Endothelial cell (in vitro differentiated cells): ENCODE data around the gene ADCY3. TPM values are rescaled to one million over a fixed set of nuclear protein-coding genes. Genes with fewer than 3 reads are reported as not detected.

Source experiments
- DNase-seq: peaks from one replicate; pipeline ENCODE4 v3.0.0; 2021; ENCODE audit warnings: low spot score
- H3K27ac Mint-ChIP-seq: one replicate; pipeline ENCODE4 v1.8.0; 2021; ENCODE audit warnings: mixed read lengths, inconsistent platforms; ENCODE audit not compliant: unreplicated experiment
- H3K27me3 Mint-ChIP-seq: one replicate; pipeline ENCODE4 v1.8.0; 2021; ENCODE audit warnings: mild to moderate bottlenecking, moderate library complexity, mixed read lengths, inconsistent platforms; ENCODE audit not compliant: unreplicated experiment
- H3K36me3 Mint-ChIP-seq: one replicate; pipeline ENCODE4 v1.8.0; 2021; ENCODE audit warnings: mild to moderate bottlenecking, low read depth, mixed read lengths, inconsistent platforms; ENCODE audit not compliant: unreplicated experiment
- H3K4me1 Mint-ChIP-seq: one replicate; pipeline ENCODE4 v1.8.0; 2021; ENCODE audit warnings: mild to moderate bottlenecking, mixed read lengths, inconsistent platforms; ENCODE audit not compliant: unreplicated experiment
- H3K4me3 Mint-ChIP-seq: one replicate; pipeline ENCODE4 v1.8.0; 2021; ENCODE audit warnings: mild to moderate bottlenecking, mixed read lengths, inconsistent platforms; ENCODE audit not compliant: unreplicated experiment
- H3K9me3 Mint-ChIP-seq: one replicate; pipeline ENCODE4 v1.8.0; 2021; ENCODE audit warnings: mixed read lengths, inconsistent platforms; ENCODE audit not compliant: unreplicated experiment
- total RNA-seq: library from RNA; stranded (reverse); fragmentation: NEBNext Ultra II Directional; extraction: Animal tissue kit (Norgen Biotek cat#: 25700); gene quantifications from one replicate; pipeline ENCODE4 v1.2.1, GENCODE V29; 2021; ENCODE audit not compliant: unreplicated experiment
- TF ChIP-seq, protein P1 (sequence below): fragments of 200-600 bp; sonication (generic); IDR thresholded peaks from one replicate; pipeline ENCODE4 v1.5.0; 2021; ENCODE audit warnings: antibody characterized with exemption; ENCODE audit not compliant: unreplicated experiment

ADCY3 gene
- total RNA-seq, 1 donor from 2014 or later = 88.0 TPM

DNA sequence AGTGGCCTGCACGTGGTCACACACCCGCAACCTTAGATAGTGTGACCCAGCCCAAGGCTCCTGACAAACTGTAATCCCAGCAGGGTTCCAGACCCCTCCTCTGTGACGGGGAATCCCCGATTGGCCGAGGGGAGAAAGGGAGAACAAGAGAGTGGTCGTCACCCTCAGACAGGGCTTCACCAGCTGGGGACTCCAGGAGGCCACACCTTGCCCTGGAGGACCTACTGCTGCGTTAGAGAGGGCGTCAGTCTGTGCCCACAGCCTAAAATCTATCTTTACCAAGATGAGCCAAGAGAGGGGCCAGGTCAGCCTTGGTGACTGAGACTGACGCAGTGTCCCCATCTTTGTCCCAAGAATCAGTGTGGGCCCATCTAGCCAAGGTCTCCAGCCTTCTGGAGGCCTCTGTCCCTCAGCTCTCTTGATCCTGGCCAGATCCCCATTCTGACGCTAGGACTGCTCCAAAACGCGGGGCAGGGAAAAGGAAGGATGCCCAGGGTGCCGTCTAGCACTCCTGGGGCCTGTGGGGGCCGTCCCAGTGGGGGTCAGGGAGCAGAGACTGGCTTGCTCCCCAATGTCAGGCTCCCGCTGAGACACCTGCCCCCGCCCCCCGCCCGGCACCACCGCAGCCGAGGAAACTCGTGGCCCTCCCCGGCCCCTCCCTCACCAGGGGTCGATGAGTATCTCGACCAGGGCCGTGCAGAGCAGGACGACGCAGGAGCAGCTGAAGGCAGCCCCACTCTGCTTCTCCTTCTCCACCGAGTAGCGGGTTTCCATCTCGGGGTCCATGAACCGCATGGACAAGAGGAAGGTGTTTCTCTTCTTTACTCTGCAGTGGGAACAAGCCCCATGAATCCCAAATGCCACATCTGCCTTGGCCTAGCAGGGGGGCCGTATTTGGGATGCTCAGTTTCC lies 86.0 kb downstream of the ADCY3 start:
- Mint-ChIP-seq H3K4me3 (no peak overlapping the region), H3K27ac (no peak overlapping the region), H3K36me3 (peaks cover 42% of the 10 kb centered on the region), H3K27me3 (peaks cover 15% of the 10 kb centered on the region), H3K9me3 (no peaks in the 10 kb centered on the region), H3K4me1 (peaks cover 3% of the 10 kb centered on the region)
- TF ChIP-seq, protein P1, sequence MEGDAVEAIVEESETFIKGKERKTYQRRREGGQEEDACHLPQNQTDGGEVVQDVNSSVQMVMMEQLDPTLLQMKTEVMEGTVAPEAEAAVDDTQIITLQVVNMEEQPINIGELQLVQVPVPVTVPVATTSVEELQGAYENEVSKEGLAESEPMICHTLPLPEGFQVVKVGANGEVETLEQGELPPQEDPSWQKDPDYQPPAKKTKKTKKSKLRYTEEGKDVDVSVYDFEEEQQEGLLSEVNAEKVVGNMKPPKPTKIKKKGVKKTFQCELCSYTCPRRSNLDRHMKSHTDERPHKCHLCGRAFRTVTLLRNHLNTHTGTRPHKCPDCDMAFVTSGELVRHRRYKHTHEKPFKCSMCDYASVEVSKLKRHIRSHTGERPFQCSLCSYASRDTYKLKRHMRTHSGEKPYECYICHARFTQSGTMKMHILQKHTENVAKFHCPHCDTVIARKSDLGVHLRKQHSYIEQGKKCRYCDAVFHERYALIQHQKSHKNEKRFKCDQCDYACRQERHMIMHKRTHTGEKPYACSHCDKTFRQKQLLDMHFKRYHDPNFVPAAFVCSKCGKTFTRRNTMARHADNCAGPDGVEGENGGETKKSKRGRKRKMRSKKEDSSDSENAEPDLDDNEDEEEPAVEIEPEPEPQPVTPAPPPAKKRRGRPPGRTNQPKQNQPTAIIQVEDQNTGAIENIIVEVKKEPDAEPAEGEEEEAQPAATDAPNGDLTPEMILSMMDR = no peak
- no peak for DNase-seq

DNA sequence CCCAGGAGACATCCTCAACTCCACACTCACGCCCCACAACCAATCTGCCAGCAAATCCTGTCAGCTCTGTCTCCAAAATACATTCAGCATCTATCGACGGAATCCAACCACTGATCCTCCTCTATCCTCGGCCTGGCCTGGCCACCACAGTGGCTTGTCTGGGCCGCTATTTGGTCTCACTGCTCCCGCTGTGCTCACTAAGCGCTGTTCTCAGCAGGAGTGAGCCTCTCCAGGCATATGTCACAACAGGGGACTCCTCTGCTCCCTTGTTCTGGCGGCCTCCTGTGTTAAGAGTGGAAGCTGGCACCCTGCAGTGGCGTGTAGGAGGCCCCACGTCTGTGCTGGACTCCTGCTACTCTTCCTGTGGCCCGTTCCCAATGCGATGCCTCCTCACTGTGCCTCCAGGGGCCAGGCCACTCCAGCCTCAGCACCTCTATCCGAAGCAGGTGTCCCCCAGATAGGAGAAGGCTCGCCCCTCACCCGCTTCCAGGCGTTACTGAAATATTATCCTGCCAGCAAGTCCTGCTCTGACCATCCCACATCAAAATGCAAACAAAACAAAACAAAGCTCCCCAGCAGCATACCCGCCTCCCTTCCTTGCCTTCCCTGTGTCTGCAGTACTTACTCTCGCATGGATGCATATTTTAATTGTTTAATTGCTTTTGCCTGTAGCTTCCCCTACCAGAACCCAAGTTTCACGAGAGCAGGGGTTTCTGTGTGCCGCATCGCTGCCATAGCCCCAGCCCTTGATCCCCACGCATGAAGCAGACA lies 86.9 kb downstream of the ADCY3 start:
- Mint-ChIP-seq H3K4me3 (peak overlapping the region; percentile 51), H3K9me3 (no peaks in the 10 kb centered on the region), H3K4me1 (peaks cover 3% of the 10 kb centered on the region), H3K27ac (no peak overlapping the region), H3K36me3 (peaks cover 46% of the 10 kb centered on the region), H3K27me3 (peaks cover 14% of the 10 kb centered on the region)
- DNase-seq = no peak
- TF ChIP-seq, protein P1 = no peak

DNA sequence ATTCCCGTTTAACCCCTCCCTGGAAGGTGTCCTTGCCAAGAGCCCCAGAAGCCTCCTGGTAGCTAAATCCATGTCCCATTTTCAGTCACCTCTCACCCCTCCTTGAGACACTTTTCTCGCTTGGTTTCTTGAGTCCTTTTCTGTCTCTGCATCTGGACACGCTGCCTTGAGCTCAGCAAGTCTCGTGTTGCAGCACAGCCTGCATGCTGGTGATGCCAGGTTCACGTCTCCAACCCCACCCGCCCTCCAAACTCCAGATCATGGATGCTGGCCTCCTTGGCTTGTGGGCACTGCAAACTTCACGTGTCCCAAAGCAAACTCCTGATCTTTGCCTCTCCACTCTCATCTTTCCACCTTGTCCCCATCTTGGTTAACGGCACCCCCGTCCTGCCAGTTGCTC lies 87.5 kb downstream of the ADCY3 start:
- H3K4me3 Mint-ChIP-seq = peak overlapping the region; percentile 21
- no peaks in the 10 kb centered on the region for H3K9me3 Mint-ChIP-seq
- H3K27ac Mint-ChIP-seq = peak overlapping the region; percentile 79
- peaks cover 8% of the 10 kb centered on the region for H3K4me1 Mint-ChIP-seq
- peaks cover 43% of the 10 kb centered on the region for H3K36me3 Mint-ChIP-seq
- no peak for DNase-seq
- H3K27me3 Mint-ChIP-seq = peaks cover 17% of the 10 kb centered on the region
- TF ChIP-seq, protein P1 = no peak

DNA sequence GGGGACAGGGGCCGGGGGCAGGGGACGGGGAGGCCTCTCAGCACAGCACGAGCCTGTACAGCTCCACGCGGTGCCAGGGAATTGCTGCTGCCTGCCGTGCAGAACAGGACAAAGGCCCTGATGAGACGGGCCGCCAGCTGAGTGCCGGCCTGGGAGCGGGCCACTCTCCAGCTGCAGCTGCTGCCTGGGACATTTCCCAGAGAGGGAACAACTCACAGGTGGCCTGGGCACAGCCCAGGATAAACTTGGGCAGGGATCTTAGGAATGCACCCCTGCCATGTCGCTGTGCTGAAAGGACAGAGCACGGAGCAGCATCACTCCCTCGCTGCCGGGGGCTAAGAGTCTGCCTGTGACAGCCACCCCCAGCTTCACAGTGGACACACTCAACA lies 88.0 kb downstream of the ADCY3 start:
- peaks cover 11% of the 10 kb centered on the region for H3K4me1 Mint-ChIP-seq
- TF ChIP-seq, protein P1 = no peak
- peaks cover 39% of the 10 kb centered on the region for H3K36me3 Mint-ChIP-seq
- DNase-seq = no peak
- no peak overlapping the region for H3K4me3 Mint-ChIP-seq
- peaks cover 16% of the 10 kb centered on the region for H3K27me3 Mint-ChIP-seq
- H3K27ac Mint-ChIP-seq = no peak overlapping the region
- H3K9me3 Mint-ChIP-seq = no peaks in the 10 kb centered on the region
